ENCODE results near the gene TYMP.

TYMP gene

GRCh38 chr22:50528682-50529415, 963 bp downstream of the TYMP start:
- DNase-seq (ENCODE audit: low read depth, low spot score) = no peak
- H3K9me3 ChIP-seq (ENCODE audit: control insufficient read depth, insufficient read depth, low read length) = no peaks in the 10 kb centered on the region
- WGBS (ENCODE audit: insufficient coverage, insufficient read length) = no CpG with 5 or more reads among the region's 15 CpGs
- H3K27ac ChIP-seq (ENCODE audit: low read length) = no peak overlapping the region
- no peak overlapping the region for H3K4me3 ChIP-seq (ENCODE audit: low read length)
- peaks cover 13% of the 10 kb centered on the region for H3K4me1 ChIP-seq (ENCODE audit: control insufficient read depth, insufficient read depth, low read length)
- no peaks in the 10 kb centered on the region; the same call in 1 of the 2 replicates for H3K36me3 ChIP-seq (ENCODE audit: control insufficient read depth, insufficient read depth, low read length)
- H3K27me3 ChIP-seq (ENCODE audit: control insufficient read depth, insufficient read depth, low read length) = peaks cover 42% of the 10 kb centered on the region

GRCh38 chr22:50527921-50528681, 1.7 kb downstream of the TYMP start:
- Histone ChIP-seq H3K4me1 (ENCODE audit: control insufficient read depth, insufficient read depth, low read length) (peaks cover 13% of the 10 kb centered on the region), H3K27ac (ENCODE audit: low read length) (no peak overlapping the region), H3K9me3 (ENCODE audit: control insufficient read depth, insufficient read depth, low read length) (no peaks in the 10 kb centered on the region), H3K36me3 (ENCODE audit: control insufficient read depth, insufficient read depth, low read length) (peaks cover 4% of the 10 kb centered on the region), H3K4me3 (ENCODE audit: low read length) (no peak overlapping the region), H3K27me3 (ENCODE audit: control insufficient read depth, insufficient read depth, low read length) (peaks cover 41% of the 10 kb centered on the region)
- DNase-seq (ENCODE audit: low read depth, low spot score) = no peak
- no CpG with 5 or more reads among the region's 18 CpGs for WGBS (ENCODE audit: insufficient coverage, insufficient read length)

GRCh38 chr22:50526834-50527801, 2.7 kb downstream of the TYMP start:
- H3K4me1 ChIP-seq (ENCODE audit: control insufficient read depth, insufficient read depth, low read length) = peaks cover 13% of the 10 kb centered on the region
- no CpG with 5 or more reads among the region's 29 CpGs for WGBS (ENCODE audit: insufficient coverage, insufficient read length)
- no peaks in the 10 kb centered on the region for H3K9me3 ChIP-seq (ENCODE audit: control insufficient read depth, insufficient read depth, low read length)
- peaks cover 14% of the 10 kb centered on the region for H3K36me3 ChIP-seq (ENCODE audit: control insufficient read depth, insufficient read depth, low read length)
- peak overlapping the region; percentile 58; the same call in 1 of the 2 replicates for H3K4me3 ChIP-seq (ENCODE audit: low read length)
- no peak for DNase-seq (ENCODE audit: low read depth, low spot score)
- H3K27ac ChIP-seq (ENCODE audit: low read length) = no peak overlapping the region
- peaks cover 35% of the 10 kb centered on the region for H3K27me3 ChIP-seq (ENCODE audit: control insufficient read depth, insufficient read depth, low read length)

GRCh38 chr22:50526108-50526833, 3.5 kb downstream of the TYMP start:
- Histone ChIP-seq H3K4me1 (ENCODE audit: control insufficient read depth, insufficient read depth, low read length) (peaks cover 11% of the 10 kb centered on the region), H3K27ac (ENCODE audit: low read length) (no peak overlapping the region), H3K9me3 (ENCODE audit: control insufficient read depth, insufficient read depth, low read length) (no peaks in the 10 kb centered on the region), H3K4me3 (ENCODE audit: low read length) (peak overlapping the region; percentile 58), H3K27me3 (ENCODE audit: control insufficient read depth, insufficient read depth, low read length) (peaks cover 27% of the 10 kb centered on the region), H3K36me3 (ENCODE audit: control insufficient read depth, insufficient read depth, low read length) (peaks cover 19% of the 10 kb centered on the region)
- no peak for DNase-seq (ENCODE audit: low read depth, low spot score)
- WGBS (ENCODE audit: insufficient coverage, insufficient read length) = no CpG with 5 or more reads among the region's 77 CpGs

- Histone ChIP-seq H3K36me3 (ENCODE audit: control insufficient read depth, insufficient read depth, low read length) (peaks cover 22% of the 10 kb centered on the region), H3K9me3 (ENCODE audit: control insufficient read depth, insufficient read depth, low read length) (no peaks in the 10 kb centered on the region), H3K27me3 (ENCODE audit: control insufficient read depth, insufficient read depth, low read length) (peaks cover 23% of the 10 kb centered on the region), H3K4me1 (ENCODE audit: control insufficient read depth, insufficient read depth, low read length) (peaks cover 11% of the 10 kb centered on the region), H3K4me3 (ENCODE audit: low read length) (peak overlapping the region; percentile 58), H3K27ac (ENCODE audit: low read length) (no peak overlapping the region)
- DNase-seq (ENCODE audit: low read depth, low spot score) = no peak
- no CpG with 5 or more reads among the region's 33 CpGs for WGBS (ENCODE audit: insufficient coverage, insufficient read length)
Observed at GRCh38 chr22:50525858-50526107, 4.0 kb downstream of the TYMP start.

GRCh38 chr22:50525104-50525857, 4.5 kb downstream of the TYMP start, which contains the start of gene SCO2:
TSS of gene SCO2 (minus strand) at chr22:50525598. CDS start at chr22:50524411, 1,187 bp downstream.
- H3K4me3 ChIP-seq (ENCODE audit: low read length) = peak within 1 kb of the TSS; percentile 58
- peaks cover 22% of the 10 kb centered on the region for H3K36me3 ChIP-seq (ENCODE audit: control insufficient read depth, insufficient read depth, low read length)
- no peak within 1 kb of the TSS for H3K27ac ChIP-seq (ENCODE audit: low read length)
- no CpG with 5 or more reads among the region's 84 CpGs for WGBS (ENCODE audit: insufficient coverage, insufficient read length)
- H3K4me1 ChIP-seq (ENCODE audit: control insufficient read depth, insufficient read depth, low read length) = peaks cover 11% of the 10 kb centered on the region
- peak; percentile 93 for DNase-seq (ENCODE audit: low read depth, low spot score)
- no peaks in the 10 kb centered on the region for H3K9me3 ChIP-seq (ENCODE audit: control insufficient read depth, insufficient read depth, low read length)
- peaks cover 19% of the 10 kb centered on the region; the same call in 1 of the 2 replicates for H3K27me3 ChIP-seq (ENCODE audit: control insufficient read depth, insufficient read depth, low read length)

- Histone ChIP-seq H3K36me3 (ENCODE audit: control insufficient read depth, insufficient read depth, low read length) (peaks cover 22% of the 10 kb centered on the region), H3K4me3 (ENCODE audit: low read length) (peak overlapping the region; percentile 58; the same call in 1 of the 2 replicates), H3K27me3 (ENCODE audit: control insufficient read depth, insufficient read depth, low read length) (peaks cover 17% of the 10 kb centered on the region; the same call in 1 of the 2 replicates), H3K9me3 (ENCODE audit: control insufficient read depth, insufficient read depth, low read length) (no peaks in the 10 kb centered on the region), H3K4me1 (ENCODE audit: control insufficient read depth, insufficient read depth, low read length) (peaks cover 11% of the 10 kb centered on the region), H3K27ac (ENCODE audit: low read length) (no peak overlapping the region)
- WGBS (ENCODE audit: insufficient coverage, insufficient read length) = no CpG with 5 or more reads among the region's 19 CpGs
- no peak for DNase-seq (ENCODE audit: low read depth, low spot score)
Observed at GRCh38 chr22:50524676-50525103, 5.1 kb downstream of the TYMP start.

GRCh38 chr22:50523806-50524675, 5.8 kb downstream of the TYMP start:
- no peak overlapping the region for H3K27ac ChIP-seq (ENCODE audit: low read length)
- H3K36me3 ChIP-seq (ENCODE audit: control insufficient read depth, insufficient read depth, low read length) = peaks cover 26% of the 10 kb centered on the region
- no peak for DNase-seq (ENCODE audit: low read depth, low spot score)
- no peak overlapping the region for H3K4me3 ChIP-seq (ENCODE audit: low read length)
- no CpG with 5 or more reads among the region's 25 CpGs for WGBS (ENCODE audit: insufficient coverage, insufficient read length)
- peaks cover 10% of the 10 kb centered on the region; the same call in 1 of the 2 replicates for H3K27me3 ChIP-seq (ENCODE audit: control insufficient read depth, insufficient read depth, low read length)
- H3K4me1 ChIP-seq (ENCODE audit: control insufficient read depth, insufficient read depth, low read length) = peaks cover 9% of the 10 kb centered on the region
- no peaks in the 10 kb centered on the region for H3K9me3 ChIP-seq (ENCODE audit: control insufficient read depth, insufficient read depth, low read length)

- H3K27ac ChIP-seq (ENCODE audit: low read length) = no peak overlapping the region
- DNase-seq (ENCODE audit: low read depth, low spot score) = no peak
- H3K4me3 ChIP-seq (ENCODE audit: low read length) = no peak overlapping the region
- H3K27me3 ChIP-seq (ENCODE audit: control insufficient read depth, insufficient read depth, low read length) = peaks cover 4% of the 10 kb centered on the region; the same call in 1 of the 2 replicates
- H3K4me1 ChIP-seq (ENCODE audit: control insufficient read depth, insufficient read depth, low read length) = peaks cover 9% of the 10 kb centered on the region
- H3K9me3 ChIP-seq (ENCODE audit: control insufficient read depth, insufficient read depth, low read length) = no peaks in the 10 kb centered on the region
- peaks cover 31% of the 10 kb centered on the region for H3K36me3 ChIP-seq (ENCODE audit: control insufficient read depth, insufficient read depth, low read length)
- WGBS (ENCODE audit: insufficient coverage, insufficient read length) = no CpG with 5 or more reads among the region's 16 CpGs
Observed at GRCh38 chr22:50523458-50523805, 6.4 kb downstream of the TYMP start.

Data from iPS DF 6.9 (cell line).